GM19395 (cell line): Measurements from ENCODE around the gene C16orf95.

Source experiments
- ATAC-seq: cut with Tn5 transposase; IDR thresholded peaks from one replicate; pipeline ENCODE4 v1.9.1; 2021; ENCODE audit warnings: mild to moderate bottlenecking, moderate library complexity; ENCODE audit not compliant: unreplicated experiment

C16orf95 gene

DNA sequence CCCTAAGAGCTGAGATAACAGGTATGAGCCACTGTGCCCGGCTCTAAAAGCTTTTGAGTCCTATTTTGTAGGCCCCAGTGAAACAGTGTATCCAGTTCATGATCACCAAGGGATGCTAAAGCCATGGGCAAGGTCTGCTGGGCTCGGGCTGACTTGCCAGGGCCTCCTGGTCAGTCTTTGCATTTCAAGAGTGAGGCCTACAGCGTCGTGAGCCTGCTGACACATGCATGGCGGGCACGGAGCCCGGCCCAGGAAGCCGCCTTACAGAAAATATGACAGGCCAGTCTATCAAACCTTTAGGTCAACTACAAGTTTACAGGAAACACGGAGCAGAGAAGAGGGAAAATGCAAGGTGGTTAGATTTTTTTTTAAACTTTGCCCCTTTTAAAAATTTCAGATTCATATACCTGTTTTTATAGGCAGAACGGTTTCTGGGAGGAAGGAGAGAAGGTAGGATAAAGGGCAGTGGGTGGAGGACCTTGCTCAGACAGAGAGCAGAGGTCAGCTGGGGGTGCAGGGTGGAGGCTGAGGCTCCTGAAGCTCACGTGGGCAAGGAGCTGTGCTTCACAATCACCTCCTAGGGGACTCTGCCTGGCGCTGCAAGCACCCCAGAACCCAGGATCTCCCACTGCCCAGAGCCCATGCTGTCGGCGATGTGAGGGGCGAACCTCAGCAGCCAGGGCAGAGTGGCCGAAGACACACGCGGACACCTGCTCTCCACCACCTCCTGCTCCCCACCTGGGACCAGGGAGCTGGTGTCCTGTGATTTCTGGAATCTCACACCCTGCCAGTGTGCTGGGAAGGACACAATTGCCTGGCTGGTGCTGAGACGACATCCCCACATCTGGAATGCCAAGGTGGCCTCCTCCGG, 21.3 kb downstream of the C16orf95 start:
- no peak for ATAC-seq

GRCh38 chr16:87295259-87295658, 21.9 kb downstream of the C16orf95 start:
- no peak for ATAC-seq

- no peak for ATAC-seq
Measured at GRCh38 chr16:87293990-87294389, 23.2 kb downstream of the C16orf95 start.

DNA sequence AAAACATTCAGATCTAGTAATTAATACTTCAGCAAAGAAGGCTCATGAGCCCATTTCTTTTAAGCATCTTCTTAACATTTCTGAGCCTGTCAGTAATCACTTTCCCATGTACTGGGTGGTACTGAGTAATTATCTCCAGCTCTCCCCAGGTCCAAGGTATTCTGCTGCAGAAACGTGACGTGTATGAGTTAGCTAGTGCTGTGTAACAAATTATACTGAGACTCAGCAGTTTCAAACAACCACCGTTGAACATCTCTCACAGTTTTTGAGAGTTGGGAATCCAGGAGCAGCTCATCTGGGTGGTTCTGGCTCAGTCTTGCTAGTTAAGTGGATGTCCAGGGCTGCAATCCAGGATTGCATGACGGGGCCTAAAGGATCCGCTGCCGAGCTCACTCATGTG, 25.2 kb downstream of the C16orf95 start:
- no peak for ATAC-seq

DNA sequence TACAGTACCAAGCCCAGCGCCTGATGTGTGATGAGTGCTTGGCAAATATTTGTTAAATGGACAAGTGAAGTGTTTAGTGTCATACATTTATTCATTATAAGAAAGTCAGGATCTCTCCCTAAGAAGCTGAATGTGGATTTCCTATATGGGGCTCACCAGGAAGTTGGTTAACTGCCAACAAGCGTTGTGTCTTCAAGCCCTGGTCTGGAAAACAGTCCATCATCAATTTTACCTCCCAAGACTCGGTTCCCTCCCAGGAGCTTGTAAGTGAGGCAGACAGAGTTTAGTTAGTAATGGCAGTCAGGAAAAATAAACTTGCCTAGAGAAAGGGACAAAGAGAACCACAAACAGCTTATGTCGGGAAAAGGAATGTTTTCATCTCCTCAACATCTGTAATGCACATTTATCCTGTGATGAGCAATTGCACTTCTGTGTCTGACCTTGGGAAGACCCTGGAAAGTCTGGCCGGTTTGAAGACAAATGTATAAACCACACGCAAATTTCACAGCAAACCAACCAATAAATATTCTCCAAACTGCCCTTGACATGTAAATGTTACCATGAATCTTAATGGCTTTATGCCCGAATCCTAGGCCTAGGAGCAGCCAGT, 28.3 kb downstream of the C16orf95 start:
- ATAC-seq, result no peak

DNA sequence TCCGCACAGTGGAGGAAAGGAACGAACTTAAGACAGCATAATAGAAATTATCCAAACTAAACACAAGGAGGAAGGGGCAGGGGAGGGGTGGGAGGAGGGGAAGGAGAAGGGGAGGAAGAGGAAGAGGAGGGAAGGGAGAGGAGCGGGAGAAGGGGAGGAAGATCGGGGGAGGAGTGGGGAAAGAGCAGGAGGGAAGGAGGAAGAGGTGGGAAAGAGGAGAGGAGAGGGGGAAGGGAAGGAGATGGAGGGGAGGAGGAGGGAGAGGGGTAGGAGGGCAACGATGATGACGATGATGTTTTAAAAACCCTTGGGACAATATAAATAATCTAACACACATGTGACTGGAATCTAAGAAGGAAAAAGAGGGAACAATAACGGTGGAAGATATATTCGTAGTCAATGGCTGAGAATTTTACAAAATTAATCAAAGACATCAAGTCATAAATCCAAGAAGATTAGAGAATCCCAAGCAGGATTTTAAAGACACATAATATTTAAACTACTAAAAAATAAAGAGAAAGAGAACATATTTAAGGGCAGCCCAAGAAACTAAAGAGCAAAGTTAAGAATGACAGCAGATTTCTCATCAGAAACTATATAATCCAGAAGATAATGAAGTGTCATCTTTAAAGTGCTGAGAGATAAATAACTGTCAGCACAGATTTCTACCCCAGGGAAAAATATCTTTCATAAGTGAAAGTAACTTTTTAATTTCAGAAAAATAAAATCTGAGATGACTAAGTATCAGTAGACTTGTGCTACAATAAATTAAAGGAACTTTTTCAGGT, 30.2 kb downstream of the C16orf95 start:
- ATAC-seq, result no peak

- ATAC-seq, result no peak
Measured at GRCh38 chr16:87284183-87284582, 33.0 kb downstream of the C16orf95 start.

GRCh38 chr16:87279094-87279658, 38.0 kb downstream of the C16orf95 start:
- no peak for ATAC-seq

- ATAC-seq, result no peak
Measured at GRCh38 chr16:87278191-87279093, 38.8 kb downstream of the C16orf95 start.

GRCh38 chr16:87276924-87277323, 40.3 kb downstream of the C16orf95 start:
- no peak for ATAC-seq

- no peak for ATAC-seq
Measured at GRCh38 chr16:87276091-87276701, 41.0 kb downstream of the C16orf95 start.

GRCh38 chr16:87274794-87275193, 42.4 kb downstream of the C16orf95 start:
- ATAC-seq, result no peak

- no peak for ATAC-seq
Measured at GRCh38 chr16:87273471-87274030, 43.6 kb downstream of the C16orf95 start.

DNA sequence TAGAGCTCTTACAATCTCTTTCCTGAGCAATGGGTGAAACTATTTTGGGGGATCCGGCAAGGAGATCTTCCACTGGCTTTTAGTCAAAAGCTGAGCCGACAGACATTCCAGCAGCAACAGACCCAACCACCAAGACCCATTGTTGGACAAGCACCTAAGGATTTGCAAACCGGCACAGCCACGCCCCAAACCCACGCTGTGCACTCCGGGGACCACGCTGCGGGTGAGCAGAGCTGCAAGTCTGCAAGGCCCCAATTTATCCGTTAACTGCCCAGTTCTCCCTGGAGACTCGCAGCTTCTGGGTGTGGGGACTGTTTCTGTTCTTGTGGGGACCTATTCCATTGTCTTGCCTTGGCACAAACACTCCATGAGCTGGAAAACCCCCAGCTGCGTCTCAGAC, 45.9 kb downstream of the C16orf95 start:
- ATAC-seq, result no peak

GRCh38 chr16:87267566-87267965, 49.6 kb downstream of the C16orf95 start:
- ATAC-seq, result no peak

DNA sequence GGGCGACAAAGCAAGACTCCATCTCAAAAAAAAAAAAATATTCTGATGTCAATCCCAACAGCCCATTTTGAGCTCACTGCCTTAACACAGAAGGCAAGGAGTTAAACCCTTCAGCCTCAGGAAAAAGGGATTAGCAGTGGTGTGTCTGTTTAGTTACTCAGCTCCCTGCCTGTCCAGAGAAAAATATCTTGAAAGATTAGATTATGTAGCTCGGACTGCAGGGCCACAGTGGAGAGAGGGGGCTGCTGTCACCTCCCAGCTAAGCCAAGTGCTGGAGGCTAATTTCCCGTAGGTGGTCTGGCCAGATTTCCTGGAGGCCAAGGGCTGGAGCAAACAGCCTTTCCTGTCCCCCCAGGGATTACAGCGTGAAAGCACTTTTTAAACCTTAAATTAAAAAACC, 50.3 kb downstream of the C16orf95 start:
- no peak for ATAC-seq

DNA sequence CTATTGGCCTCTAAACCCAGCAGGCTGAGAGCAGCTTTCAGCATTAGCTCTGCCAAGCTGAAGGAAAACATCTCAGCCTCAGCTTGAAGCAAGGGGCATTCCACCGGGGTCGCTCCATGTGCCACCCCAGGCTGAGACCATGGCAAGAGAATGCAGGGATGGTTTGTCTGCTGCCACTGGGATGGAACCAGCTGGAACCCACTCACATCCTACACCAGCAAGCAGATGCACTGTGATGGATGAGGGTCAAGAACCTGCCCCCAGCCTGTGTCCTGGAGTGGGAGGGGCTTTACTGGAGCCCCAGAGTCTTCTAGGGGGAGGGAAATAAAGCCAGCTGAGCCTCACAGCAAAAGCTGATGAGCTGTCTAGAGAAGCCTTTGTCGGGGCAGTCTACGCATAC, 51.9 kb downstream of the C16orf95 start:
- no peak for ATAC-seq

DNA sequence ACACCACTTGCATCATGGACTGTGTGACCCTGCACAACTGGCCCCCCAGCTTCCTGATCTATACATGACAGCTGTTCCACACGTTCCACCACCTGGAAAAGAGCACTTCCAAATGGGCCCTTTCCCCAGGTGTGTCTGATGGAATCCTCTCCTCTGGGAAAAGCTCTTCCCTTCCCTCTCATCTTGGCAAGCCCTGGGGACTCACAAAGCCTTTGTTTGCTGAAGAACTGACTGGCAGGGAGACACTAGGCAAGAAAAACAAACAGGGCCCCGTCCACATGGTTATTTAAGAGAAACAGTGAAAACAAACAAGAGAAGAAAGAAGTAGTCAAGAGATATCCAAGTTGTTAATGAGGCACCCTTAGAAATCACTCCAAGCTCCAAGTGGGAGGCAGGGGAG, 52.6 kb downstream of the C16orf95 start:
- no peak for ATAC-seq

DNA sequence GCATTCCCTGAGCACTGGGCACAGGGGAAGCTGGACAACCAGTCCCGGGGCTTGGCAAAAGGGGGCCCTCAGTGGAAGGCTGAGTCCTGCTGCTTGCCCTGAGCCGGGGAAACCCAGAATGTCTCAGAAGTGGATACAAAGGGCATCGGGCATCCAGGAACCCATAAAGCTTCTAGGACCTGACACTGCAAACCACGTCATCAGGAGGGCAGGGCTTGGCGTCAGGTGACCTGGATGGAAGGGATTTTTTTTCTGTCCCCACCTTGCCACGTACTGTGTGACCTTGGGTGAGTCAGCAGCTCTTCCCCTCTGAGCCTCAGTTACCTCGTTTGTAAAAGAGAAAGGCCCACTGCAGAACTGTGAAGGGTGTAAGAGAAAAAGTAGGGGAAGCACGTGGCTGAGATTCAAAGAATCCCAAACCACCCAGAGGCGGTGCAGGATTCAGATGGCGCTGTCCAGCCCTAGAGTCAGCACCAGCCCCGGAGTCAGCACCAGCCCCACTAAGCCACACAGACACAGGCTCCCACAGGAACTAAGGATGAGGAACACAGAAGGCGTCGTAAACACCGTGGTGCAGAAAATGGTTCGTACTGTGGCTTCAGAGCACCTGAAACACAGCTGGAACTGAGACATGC, 53.7 kb downstream of the C16orf95 start:
- no peak for ATAC-seq
